Measurements from ENCODE around the gene FXYD1. TPM values are rescaled to one million over a fixed set of nuclear protein-coding genes. Genes with fewer than 3 reads are reported as not detected.
A peak's percentile ranks its signal among the peaks of the same experiment; 100 is the strongest.

FXYD1 gene
- total RNA-seq, 1 experiment from 2014 or later: not detected

DNA sequence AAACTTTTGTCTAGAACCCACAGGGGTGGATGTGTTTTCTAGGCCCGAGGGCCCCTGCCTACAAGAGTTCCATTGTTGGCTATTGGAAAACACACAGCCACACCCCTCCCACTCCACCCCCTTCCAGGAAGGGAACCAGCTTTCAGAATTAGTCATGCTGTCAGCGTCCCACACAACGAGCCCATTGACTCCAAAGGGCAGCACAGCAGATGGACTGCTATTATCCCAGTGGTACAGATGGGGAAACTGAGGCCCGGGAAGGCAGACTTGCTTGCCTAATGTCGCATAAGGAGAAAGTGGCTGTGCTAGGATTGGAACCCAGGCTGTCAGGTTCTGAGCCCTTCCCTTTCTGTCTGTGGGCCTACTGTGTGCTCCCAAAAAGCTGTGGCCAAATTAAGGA, 31.1 kb upstream of the FXYD1 start:
- DNase-seq (ENCODE audit: low spot score): peak; percentile 62

DNA sequence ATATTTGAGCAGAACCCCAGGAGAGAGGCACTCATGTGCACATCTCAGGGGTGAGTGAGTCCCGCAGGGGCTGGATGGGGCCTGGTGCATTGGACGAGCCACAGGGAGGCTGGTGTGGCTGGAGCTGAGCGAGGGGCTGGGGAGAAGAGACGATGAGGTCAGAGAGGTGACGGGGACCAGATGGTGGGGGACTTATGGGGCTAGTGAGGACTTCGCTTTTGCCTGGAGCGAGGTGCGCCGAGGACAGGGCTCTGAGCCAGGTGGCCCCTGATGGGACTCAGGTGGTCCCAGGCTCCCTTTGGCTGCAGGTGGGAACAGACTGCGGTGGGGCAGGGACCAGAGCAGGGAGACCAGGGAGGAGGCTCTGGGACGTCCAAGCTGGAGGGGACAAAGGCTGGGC, 29.9 kb upstream of the FXYD1 start:
- DNase-seq (ENCODE audit: low spot score): no peak

DNA sequence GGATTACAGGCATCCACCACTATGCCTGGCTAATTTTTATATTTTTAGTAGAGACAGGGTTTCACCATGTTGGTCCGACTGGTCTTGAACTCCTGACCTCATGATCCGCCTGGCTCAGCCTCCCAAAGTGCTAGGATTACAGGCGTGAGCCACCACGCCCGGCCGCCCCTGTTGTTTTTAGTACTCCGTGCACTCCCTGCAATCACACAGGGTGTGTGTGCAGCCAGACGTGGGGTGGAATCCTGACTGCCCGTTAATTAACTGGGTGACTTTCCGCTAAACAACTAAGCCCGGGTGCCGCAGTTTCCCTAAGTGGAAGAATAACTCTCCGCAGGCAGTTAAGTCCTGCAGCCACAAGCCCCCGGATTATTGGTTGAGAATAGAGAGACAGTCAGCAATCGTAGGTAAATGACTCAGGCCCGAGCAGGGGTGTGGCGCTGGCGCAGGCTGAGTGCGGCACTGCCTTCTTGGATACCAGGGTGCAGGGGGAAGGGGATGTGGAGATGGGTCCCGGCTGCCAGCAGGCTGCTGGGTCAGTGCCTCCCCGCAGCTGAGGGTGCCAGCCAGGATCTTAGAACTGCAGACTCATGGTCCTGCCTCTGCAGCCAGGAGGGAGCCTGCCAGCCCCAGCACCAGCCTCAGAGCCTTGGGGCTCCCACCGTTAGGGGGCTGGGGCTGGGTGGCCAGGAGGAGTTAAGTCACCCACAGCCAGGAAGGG, 29.1 kb upstream of the FXYD1 start:
- no peak for DNase-seq (ENCODE audit: low spot score)

DNA sequence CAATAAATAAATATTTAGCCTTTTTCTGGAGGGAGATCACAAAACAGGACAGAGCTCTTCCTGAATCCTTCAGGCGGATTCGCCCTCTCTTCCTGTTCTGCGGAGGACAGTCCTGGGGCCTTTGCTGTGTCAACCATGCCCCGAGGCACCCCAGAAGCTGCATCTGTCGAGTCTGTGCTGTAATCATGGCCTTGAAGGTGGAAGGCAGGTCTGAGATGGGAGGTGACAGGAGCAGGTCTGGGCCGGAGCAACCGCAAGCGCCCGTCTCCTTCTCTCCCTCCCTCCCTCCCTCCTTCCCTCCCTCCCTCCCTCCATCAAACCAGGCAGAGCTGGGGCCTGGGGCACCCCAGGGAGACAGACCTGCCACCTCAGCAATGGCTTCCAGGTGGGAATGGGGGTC, 27.6 kb upstream of the FXYD1 start:
- no peak for DNase-seq (ENCODE audit: low spot score)

DNA sequence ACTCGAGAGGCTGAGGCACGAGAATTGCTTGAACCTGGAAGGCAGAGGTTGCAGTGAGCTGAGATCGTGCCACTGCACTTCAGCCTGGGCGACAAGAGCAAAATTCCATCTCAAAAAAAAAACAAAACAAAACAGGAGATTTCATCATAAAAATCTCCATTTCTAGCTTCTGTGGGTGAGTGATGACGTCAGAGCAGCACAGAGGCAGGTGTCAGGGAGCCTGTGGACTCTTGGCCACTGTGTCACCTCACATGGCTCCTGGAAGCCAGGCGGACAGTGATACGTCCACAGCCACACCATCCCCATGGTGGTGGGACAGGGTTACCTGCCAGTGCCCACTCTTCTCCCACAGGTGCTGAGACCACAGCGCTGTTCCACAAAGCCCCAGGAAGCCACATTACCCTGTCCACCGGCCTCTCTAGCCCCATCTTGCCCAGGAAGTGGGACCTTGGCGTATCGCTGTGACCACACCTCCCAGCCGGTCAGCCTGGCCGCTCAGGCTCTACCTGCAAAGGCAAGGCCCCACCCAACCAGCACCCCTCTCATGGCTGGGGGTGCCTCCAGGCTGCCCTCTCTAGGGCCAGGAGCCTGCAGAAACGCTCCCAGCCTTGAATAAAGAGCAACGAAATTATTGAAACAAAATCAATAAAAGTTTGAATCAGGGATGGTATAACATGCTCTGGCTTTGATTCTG, 25.5 kb upstream of the FXYD1 start:
- DNase-seq (ENCODE audit: low spot score): no peak

DNA sequence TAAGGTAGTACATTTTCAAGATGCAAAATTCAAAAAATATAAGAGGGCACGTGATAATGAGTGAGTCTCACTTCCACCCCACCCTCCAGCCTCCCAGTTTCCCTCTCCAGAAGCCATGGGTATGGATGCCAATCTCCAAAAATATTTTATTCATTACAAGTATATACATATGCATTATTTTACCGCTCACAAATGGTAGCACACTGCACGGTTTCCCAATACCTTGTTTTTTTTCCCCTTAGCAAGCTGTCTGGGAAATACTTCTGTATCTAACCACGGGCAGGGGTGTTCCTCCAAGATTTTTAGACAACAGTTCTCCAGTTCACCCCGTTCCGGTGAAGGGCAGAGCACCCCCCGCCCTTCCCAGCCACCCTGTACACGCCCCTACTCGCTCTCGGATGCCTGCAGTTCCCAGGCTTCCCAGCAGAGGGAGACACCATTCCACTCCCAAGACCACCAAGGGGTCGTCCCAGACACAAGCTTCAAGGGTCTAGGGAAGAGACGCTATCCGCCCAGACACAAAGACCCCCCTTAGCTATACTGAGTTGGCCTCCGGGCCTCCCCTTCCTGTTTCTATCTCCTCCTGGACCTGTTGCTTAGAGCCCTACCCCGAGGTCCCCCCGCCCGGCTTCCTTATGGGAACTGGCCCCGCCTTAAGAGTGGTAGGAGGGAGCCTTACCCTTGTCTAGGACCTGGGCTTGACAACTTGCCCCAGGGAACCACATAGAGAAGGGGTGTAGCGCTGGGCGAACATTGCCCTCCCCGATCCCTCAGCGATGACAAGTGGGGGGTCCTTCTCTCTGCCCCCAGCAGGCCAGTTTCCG, 24.1 kb upstream of the FXYD1 start:
- DNase-seq (ENCODE audit: low spot score): peak; percentile 59

DNA sequence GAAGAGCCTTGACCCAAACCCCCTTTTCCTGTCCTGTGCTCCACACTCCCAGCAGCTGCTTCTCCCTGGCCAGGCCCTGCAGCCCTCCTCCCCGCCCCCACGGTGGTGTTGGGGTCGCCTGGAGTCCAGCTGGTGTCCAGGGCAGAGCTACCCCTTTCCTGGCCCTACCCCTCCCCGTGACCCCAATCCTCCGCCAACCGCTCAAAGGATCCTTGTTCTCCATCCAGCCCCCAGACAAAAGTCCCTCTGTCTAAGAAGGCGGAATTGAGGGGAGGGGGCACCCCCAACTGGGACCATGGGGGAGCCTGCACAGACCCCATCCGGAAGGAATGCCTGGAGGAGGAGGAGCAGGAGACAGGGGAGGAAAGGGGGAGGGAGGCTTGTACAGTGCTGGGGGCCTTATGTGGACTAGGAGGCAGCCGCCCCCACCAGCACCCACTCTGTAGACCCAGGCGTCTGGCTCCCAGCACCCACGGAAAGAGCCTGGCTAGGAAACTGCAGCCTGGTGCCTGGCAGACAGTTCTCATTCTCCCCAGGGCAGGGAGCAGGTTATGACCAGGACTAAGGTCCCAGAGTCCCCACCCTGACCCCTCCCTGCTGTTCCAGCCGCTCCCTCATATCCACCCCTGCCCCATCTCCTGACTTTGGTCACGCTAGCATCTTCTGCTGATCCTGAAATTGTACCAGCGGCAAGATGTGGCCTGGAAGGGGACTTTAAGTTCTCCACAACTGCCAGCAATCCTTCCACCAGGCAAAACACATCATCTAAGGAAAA, 23.3 kb upstream of the FXYD1 start, which contains the start of gene FXYD3:
FXYD3 (plus strand) TSS at position 647 of the 775 bp plus-strand sequence. CDS start 3,554 bp downstream, outside the sequence.
- no peak for DNase-seq (ENCODE audit: low spot score)

DNA sequence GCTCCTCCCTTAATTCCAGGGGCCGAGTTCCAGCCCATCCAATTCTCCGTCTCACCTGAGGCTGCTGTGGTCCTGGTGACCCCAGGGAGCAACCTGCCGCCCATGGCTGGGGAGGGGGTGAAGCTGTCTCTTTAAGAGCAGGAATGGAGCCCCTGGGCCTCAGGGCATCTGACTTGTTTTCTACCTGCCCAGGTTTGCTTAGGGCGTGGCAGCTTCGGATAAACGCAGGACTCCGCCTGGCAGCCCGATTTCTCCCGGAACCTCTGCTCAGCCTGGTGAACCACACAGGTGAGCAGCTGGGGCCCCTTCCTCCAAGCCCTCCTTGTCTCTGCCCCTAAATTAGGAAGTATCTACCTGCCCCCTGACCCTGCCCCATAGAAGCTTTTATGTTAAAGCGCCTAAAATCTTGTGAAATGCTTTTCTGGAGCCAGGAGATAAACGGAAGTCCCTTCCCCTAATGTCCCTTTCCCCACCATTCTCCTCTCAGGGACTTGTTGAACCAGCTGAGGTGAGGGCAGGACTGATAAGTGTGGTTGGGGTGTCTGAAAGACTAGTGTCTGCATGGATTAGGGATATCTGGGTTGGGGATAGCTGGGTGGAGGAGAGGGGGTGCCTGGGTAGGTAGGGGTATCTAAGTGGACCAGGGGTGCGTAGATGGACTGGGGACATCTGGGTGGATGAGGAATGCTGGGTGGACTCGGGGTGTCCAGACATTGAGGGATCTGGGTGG, 22.4 kb upstream of the FXYD1 start:
- no peak for DNase-seq (ENCODE audit: low spot score)

DNA sequence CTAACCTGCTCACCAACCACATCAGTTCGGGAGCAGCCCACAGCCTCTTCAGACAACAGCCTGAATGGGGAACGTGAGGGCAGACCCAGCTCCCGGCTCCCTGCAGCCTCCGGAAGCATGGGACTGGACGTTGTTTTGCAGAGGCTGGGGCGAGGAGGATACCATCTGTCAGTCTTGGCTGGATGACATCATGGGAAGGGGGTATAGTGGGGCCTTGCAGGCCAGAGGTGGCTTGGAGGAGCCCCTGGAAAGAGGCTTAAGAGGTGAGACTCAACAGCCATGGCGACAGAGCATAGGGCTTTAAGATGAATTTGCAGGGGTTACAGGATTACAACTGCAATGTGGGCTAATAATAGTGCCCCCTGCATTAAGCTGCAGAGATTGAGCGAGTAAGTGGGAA, 21.5 kb upstream of the FXYD1 start:
- DNase-seq (ENCODE audit: low spot score): no peak

DNA sequence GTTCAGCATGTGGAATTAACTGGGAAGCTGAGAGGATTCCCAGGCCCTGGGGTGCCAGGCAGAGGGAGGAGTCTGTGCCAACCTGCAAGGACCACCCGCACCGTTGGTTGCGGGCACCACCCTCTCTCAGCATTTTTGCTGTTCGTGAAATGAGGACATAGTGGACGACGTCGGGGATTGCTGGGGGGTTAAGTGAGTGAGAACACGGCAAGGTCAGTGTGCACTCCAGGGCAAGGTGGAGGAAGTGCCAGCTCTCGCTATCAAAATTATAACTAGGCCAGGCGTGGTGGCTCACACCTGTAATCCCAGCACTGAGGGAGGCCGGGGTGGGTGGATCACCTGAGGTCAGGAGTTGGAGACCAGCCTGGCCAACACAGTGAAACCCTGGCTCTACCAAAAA, 20.8 kb upstream of the FXYD1 start:
- DNase-seq (ENCODE audit: low spot score): no peak

DNA sequence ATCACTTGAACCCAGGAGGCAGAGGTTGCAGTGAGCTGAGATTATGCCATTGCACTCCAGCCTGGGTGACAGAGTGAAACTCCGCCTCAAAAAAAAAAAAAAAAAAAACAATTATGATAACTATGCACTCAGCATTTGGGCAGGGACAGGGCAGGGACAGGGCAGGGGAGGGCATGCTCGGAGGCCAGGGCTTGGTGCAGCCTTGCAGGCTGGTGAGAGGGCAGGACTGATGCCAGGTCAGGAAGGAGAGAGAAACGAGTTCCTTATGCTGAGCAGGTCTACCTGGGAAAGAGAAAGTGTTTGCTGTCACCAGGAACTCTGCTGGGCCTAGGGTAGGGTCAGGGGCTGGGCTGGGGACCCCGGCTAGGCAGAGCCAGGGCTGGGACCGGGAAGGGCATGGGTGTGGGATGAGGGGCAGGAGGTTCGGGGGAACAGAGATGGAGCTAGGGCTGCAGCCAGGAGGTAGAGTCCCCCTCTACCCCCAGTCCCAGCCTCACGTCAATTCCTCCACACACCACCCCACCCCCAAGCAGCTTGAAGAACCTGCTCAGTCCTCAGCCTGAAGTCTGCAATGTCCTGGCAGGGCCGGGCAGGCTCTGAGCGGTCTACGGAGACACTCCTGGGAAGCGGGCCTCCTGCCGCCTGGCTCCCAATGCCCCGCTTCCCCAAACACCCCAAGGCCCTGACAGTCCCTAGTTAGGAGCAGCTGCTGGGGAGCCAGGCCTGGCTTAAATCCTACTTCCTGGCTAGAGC, 20.2 kb upstream of the FXYD1 start:
- DNase-seq (ENCODE audit: low spot score): no peak

DNA sequence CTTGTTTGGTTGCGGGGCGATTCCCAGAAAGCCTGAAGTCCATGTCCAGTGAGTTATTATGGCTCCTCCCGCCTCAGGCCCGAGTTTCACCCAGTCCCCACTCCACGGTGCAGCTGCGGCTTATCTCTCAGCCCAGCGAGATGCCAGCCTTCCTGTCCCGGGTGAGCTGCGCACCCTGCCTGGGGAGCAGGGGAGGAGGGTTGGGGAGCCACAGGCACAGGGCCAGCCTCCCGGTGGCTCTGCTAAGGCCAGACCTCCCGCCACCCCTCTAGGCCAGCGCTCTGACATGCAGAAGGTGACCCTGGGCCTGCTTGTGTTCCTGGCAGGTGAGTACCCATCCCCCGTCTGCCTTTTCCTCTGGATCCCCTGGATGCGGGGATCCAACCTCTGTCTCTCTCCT, 19.5 kb upstream of the FXYD1 start:
- no peak for DNase-seq (ENCODE audit: low spot score)

DNA sequence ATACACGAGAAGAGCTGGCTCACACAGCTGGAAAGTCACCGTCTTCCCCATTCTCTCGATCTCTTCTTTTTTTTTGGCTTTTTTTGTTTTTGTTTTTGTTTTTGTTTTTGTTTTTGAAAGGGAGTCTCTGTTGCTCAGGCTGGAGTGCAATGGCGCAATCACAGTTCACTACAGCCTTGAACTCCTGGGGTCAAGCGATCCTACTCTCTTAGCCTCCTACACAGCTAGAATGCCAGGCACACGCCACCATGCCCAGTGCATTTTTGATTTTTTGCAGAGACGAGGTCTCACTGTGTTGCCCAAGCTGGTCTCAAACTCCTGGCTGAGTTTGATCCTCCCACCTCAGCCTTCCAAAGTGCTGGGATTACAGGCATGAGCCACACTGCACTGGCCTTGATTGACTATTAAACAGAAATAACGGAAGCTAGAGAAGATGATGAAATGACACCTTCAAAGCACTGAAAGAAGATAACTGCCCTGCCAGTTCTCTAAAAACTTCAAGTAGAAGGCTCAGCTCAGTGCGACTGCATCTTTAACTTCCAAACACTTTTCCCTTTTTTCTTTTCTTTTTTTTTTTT, 19.0 kb upstream of the FXYD1 start:
- DNase-seq (ENCODE audit: low spot score): no peak

DNA sequence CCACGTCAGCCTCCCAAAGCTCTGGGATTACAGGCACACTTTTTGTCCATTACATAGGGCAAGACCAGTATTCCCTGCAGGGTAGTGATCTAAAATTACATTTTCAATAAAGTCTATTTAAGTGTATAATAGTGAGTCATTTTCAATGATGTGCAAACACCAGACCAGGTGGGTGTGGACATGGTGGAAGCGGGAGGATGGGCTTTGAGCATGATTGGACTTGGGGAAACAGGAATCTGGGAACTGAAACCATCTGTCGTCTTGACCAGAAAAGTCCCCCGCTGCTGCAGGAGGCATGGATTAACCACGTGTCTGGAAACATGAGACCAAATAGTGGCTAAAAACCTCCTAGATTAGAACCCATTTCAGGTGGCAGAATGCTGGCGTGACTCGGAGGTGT, 18.1 kb upstream of the FXYD1 start:
- peak; percentile 87 for DNase-seq (ENCODE audit: low spot score)

DNA sequence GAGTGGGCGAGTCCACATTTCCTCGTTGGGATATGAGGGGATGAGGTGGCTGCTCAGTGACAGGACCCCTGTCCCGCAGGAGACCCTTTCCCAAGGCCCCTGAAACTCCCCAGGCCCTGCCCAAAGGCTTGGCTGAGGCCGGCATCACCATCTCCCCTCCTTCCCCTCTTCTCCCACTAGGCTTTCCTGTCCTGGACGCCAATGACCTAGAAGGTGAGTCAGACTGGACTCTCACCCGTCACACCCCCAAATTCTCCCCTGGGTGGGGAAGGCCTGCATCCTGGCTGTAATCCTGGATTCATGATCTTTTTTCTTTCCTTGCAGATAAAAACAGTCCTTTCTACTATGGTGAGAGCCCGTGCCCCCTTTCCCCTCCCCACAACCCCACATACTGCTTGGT, 17.7 kb upstream of the FXYD1 start:
- no peak for DNase-seq (ENCODE audit: low spot score)

DNA sequence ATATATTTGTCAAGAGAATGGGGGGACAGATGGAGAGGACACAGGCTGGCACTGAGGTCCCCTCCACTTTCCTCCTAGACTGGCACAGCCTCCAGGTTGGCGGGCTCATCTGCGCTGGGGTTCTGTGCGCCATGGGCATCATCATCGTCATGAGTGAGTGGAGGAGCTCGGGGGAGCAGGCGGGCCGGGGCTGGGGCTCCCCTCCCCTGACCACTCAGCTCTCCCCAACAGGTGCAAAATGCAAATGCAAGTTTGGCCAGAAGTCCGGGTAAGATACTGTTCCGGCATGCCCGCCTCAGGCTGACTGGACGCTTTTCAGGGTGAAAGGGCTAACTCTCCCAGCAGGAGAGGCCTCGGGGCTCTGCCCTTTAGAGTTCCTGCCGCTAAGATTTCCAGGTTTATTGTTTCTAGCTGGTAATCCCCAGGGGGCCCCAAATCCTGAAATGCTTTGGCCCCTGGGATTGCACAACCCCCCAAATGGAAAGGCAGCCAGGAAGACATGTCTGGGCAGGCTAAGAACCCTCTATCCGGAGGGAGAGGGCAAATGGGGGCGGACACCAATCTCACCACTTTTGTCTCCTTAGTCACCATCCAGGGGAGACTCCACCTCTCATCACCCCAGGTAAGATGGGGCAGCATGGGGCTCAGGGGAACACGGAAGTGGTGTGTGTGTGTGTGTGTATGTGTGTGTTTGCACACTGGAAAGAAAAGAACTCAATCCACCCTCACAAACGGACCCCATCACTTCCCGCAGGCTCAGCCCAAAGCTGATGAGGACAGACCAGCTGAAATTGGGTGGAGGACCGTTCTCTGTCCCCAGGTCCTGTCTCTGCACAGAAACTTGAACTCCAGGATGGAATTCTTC, 15.7 kb upstream of the FXYD1 start:
- no peak for DNase-seq (ENCODE audit: low spot score)

DNA sequence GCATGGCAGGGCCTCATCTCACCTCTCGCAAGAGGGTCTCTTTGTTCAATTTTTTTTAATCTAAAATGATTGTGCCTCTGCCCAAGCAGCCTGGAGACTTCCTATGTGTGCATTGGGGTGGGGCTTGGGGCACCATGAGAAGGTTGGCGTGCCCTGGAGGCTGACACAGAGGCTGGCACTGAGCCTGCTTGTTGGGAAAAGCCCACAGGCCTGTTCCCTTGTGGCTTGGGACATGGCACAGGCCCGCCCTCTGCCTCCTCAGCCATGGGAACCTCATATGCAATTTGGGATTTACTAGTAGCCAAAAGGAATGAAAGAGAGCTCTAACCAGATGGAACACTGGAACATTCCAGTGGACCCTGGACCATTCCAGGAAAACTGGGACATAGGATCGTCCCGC, 15.1 kb upstream of the FXYD1 start:
- peak; percentile 61 for DNase-seq (ENCODE audit: low spot score)

DNA sequence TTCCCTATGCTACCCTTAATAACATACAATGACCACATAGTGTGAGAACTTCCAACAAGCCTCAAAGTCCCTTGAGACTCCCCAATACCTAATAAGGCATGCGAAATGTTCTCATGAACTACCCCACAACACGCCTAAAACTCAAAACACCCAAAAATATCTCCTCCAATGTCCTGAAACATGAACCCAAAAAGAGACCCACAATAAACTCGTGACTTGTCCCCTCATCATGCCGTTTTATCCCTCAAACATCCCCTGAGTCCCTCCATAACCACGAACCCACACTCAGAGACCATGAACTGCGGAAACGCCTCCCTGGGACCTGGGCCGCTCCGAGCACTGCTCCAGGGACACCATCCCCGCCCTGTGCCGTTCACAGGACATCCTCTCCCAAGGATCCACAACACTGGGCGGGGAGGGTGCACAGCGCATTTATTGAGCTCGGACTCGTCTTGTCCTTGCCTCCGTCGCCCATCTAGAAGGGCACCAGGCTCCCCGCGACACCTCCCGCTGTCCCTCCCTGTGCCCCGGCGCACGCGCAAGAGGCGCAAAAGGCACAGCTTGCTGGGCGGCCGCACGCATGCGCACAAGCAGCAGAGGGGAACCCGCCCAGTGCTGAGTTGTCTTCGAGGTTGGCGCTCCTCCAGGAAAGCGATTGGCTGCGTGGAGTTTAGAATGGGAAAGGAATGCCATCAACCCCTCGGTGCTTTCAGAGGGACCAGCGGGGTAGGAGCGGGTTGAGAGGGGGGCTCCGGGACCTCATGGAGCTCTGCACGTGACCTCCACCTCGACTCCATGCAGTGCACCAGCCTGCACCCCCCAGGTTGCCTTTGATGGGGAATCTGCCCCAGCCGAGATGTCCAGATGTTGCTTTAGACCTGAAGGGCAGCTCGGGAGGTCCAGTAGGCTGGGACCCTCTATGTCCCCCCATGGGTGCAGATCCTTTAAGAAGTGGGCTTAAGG, 14.2 kb upstream of the FXYD1 start:
- DNase-seq (ENCODE audit: low spot score): peak; percentile 98
